ENCODE data around the gene DERA. TPM values are rescaled to one million over a fixed set of nuclear protein-coding genes. Genes with fewer than 3 reads are reported as not detected.

DERA gene
- total RNA-seq, 1 donor from 2014 or later: 20.2 TPM

DNA sequence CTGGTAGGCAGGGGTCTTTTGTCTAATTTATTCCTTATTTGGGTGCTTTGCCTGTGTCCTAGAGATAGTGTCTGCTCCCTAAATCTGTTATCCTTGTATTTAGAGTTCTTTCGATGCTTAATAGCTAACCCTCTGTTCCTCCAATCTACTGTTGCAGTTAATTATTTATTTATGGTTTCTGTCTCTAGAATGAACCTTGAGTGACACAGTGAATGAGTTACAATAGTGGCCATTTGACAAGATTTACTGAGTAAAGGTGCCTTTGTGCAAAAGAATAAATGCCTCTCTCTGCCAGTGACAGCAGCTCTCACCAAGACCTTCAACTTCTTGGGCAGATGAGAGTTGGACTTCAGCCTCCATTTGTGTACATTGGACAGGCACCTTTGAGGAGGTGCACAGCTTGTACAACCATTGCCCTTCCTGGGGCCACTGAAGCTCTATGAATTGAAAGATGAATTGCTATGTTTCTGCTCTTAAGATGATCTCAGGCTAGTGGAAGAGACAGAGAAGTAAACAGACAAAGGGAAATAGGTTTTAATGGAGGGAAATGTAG is 165.9 kb downstream of the DERA start:
- no peaks in the 10 kb centered on the region for H3K4me1 ChIP-seq
- TF ChIP-seq, protein P1, sequence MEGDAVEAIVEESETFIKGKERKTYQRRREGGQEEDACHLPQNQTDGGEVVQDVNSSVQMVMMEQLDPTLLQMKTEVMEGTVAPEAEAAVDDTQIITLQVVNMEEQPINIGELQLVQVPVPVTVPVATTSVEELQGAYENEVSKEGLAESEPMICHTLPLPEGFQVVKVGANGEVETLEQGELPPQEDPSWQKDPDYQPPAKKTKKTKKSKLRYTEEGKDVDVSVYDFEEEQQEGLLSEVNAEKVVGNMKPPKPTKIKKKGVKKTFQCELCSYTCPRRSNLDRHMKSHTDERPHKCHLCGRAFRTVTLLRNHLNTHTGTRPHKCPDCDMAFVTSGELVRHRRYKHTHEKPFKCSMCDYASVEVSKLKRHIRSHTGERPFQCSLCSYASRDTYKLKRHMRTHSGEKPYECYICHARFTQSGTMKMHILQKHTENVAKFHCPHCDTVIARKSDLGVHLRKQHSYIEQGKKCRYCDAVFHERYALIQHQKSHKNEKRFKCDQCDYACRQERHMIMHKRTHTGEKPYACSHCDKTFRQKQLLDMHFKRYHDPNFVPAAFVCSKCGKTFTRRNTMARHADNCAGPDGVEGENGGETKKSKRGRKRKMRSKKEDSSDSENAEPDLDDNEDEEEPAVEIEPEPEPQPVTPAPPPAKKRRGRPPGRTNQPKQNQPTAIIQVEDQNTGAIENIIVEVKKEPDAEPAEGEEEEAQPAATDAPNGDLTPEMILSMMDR (IDR thresholded peaks at IDR 0.05; ENCODE audit: borderline replicate concordance): no peak
- H3K36me3 ChIP-seq: no peaks in the 10 kb centered on the region
- no peak for DNase-seq
- H3K27ac ChIP-seq (replicated peaks): no peak overlapping the region
- H3K9me3 ChIP-seq (replicated peaks): no peaks in the 10 kb centered on the region
- intact Hi-C loops (cut with micrococcal nuclease): no loop called here
- H3K4me3 ChIP-seq: no peak overlapping the region
- H3K27me3 ChIP-seq (ENCODE audit: low read depth): no peaks in the 10 kb centered on the region

DNA sequence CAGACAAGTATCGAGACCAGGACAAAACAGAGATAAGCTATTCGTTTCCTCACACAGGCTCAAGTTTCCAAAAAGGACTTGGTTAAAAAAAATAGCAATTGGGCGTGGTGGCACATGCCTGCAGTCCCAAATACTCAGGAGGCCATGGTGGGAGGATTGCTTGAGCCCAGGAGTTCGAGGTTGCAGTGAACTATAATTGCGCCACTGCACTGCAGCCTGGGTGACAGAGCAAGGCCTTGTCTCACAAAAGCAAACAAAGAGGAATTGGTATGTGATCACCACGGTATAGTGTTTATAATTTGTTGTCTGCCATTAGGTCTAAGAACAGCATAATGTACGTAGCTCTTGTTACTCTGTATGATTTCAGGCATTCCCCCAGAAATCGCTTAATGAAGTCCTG is 175.3 kb downstream of the DERA start:
- Histone ChIP-seq H3K27ac (replicated peaks) (no peak overlapping the region), H3K9me3 (replicated peaks) (no peaks in the 10 kb centered on the region), H3K27me3 (ENCODE audit: low read depth) (no peaks in the 10 kb centered on the region), H3K36me3 (no peaks in the 10 kb centered on the region), H3K4me3 (no peak overlapping the region), H3K4me1 (no peaks in the 10 kb centered on the region)
- intact Hi-C loops (cut with micrococcal nuclease): no loop called here
- TF ChIP-seq, protein P1 (IDR thresholded peaks at IDR 0.05; ENCODE audit: borderline replicate concordance): no peak
- no peak for DNase-seq

DNA sequence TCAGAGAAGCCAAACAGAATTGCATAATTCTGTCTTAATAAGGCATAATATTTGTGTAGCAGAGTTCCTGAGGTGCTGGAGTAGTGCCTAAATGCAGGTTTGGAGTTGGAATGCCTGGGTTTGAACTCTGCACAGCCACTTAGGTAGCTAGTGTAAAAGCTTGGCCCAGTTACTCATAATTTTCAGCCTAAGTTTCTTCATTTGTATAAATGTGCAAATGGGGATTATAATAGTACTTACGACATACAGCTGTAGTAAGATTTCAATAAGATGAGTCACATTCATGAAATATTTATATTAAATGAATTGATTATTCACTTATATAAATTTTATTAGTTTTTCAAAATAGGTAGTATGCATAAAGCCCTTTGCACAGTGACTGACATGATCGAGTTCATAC is 175.8 kb downstream of the DERA start:
- Histone ChIP-seq H3K27me3 (ENCODE audit: low read depth) (no peaks in the 10 kb centered on the region), H3K4me3 (no peak overlapping the region), H3K27ac (replicated peaks) (no peak overlapping the region), H3K9me3 (replicated peaks) (no peaks in the 10 kb centered on the region), H3K36me3 (no peaks in the 10 kb centered on the region), H3K4me1 (no peaks in the 10 kb centered on the region)
- intact Hi-C loops (cut with micrococcal nuclease): no loop called here
- no peak for DNase-seq
- TF ChIP-seq, protein P1 (IDR thresholded peaks at IDR 0.05; ENCODE audit: borderline replicate concordance): no peak

Other genes with a start within 250 kb of the DERA start
- 18.9 TPM for gene EPS8, start 121.9 kb upstream of the DERA start, total RNA-seq
- 130 TPM for gene STRAP, start 28.9 kb upstream of the DERA start, total RNA-seq